ENCODE data around the gene CCDC197.

DNA sequence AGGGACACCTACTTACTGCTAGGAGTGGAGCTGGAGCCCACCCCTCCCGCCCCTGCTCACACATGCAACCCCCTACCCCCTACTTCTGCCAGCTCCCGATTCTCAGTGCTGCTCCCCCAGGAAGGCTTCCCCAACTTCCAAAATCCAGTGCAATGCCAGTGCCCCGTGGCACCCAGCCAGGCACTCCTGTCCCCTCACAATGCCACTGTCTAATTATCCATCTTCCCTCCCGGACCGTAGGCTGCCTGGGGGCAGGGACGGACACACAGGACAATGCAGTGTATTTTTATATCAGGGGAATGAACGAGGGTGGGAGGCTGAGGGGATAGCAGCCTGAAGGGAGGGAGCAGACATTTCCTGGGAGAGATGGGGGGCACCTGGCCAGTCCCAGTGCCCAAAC is 41.4 kb downstream of the CCDC197 start:
- TF ChIP-seq, protein P1, sequence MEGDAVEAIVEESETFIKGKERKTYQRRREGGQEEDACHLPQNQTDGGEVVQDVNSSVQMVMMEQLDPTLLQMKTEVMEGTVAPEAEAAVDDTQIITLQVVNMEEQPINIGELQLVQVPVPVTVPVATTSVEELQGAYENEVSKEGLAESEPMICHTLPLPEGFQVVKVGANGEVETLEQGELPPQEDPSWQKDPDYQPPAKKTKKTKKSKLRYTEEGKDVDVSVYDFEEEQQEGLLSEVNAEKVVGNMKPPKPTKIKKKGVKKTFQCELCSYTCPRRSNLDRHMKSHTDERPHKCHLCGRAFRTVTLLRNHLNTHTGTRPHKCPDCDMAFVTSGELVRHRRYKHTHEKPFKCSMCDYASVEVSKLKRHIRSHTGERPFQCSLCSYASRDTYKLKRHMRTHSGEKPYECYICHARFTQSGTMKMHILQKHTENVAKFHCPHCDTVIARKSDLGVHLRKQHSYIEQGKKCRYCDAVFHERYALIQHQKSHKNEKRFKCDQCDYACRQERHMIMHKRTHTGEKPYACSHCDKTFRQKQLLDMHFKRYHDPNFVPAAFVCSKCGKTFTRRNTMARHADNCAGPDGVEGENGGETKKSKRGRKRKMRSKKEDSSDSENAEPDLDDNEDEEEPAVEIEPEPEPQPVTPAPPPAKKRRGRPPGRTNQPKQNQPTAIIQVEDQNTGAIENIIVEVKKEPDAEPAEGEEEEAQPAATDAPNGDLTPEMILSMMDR (IDR thresholded peaks at IDR 0.05; ENCODE audit: borderline replicate concordance, extremely low read depth, low read length, poor library complexity, severe bottlenecking), result no peak
- no peak for TF ChIP-seq EZH2 (IDR thresholded peaks at IDR 0.05; ENCODE audit: borderline replicate concordance, low read depth, low read length, severe bottlenecking)

Data from DND-41 (cell line).